IPS-NIHi7 (cell line): Measurements from ENCODE around the gene ATP2A2.
"Not testable (repeated sequence)": the region's sequence is repeated elsewhere in the genome, so short reads cannot be mapped to it uniquely, and the experiment has no call there.

Experiments used
- DNase-seq: peaks from one replicate; pipeline ENCODE4 v3.0.0; 2012; ENCODE audit warnings: mixed read lengths; ENCODE audit errors: extremely low spot score

ATP2A2 gene

GRCh38 chr12:110280779-110281548 is at the start of gene ATP2A2:
TSS of gene ATP2A2 (plus strand) at chr12:110281247. CDS start at chr12:110281790, 543 bp downstream.
- peak; percentile 96 for DNase-seq

- no peak for DNase-seq
Measured at GRCh38 chr12:110233212-110233903, 47.7 kb upstream of the ATP2A2 start.

- DNase-seq, result no peak
Measured at GRCh38 chr12:110234331-110234751, 46.7 kb upstream of the ATP2A2 start.

- no peak for DNase-seq
Measured at GRCh38 chr12:110234755-110235154, 46.3 kb upstream of the ATP2A2 start.

GRCh38 chr12:110235383-110235782 is 45.7 kb upstream of the ATP2A2 start:
- no peak for DNase-seq

- DNase-seq, result no peak
Measured at GRCh38 chr12:110243227-110243626, 37.8 kb upstream of the ATP2A2 start.

- DNase-seq, result no peak
Measured at GRCh38 chr12:110244372-110244771, 36.7 kb upstream of the ATP2A2 start.

- peak; percentile 84 for DNase-seq
Measured at GRCh38 chr12:110244829-110245228, 36.2 kb upstream of the ATP2A2 start.

- DNase-seq, result peak; percentile 65
Measured at GRCh38 chr12:110245369-110245772, 35.7 kb upstream of the ATP2A2 start.

GRCh38 chr12:110246636-110247339 is 34.3 kb upstream of the ATP2A2 start:
- no peak for DNase-seq

GRCh38 chr12:110247340-110248095 is 33.5 kb upstream of the ATP2A2 start:
- DNase-seq, result no peak

- DNase-seq, result no peak
Measured at GRCh38 chr12:110248096-110248447, 33.0 kb upstream of the ATP2A2 start.

- no peak for DNase-seq
Measured at GRCh38 chr12:110249105-110249504, 31.9 kb upstream of the ATP2A2 start.

GRCh38 chr12:110249716-110250225 is 31.3 kb upstream of the ATP2A2 start:
- no peak for DNase-seq

GRCh38 chr12:110251381-110251780 is 29.7 kb upstream of the ATP2A2 start:
- DNase-seq, result no peak

- DNase-seq, result no peak
Measured at GRCh38 chr12:110252716-110253115, 28.3 kb upstream of the ATP2A2 start.

- no peak for DNase-seq
Measured at GRCh38 chr12:110253176-110253575, 27.9 kb upstream of the ATP2A2 start.

GRCh38 chr12:110254971-110255540 is 26.0 kb upstream of the ATP2A2 start:
- DNase-seq, result no peak

- not testable (repeated sequence) for DNase-seq
Measured at GRCh38 chr12:110255890-110256456, 25.1 kb upstream of the ATP2A2 start.

- no peak for DNase-seq
Measured at GRCh38 chr12:110256780-110257431, 24.1 kb upstream of the ATP2A2 start.
